HepG2 (cell line): ENCODE data around the gene IGF2BP3. TPM values are rescaled to one million over a fixed set of nuclear protein-coding genes. Genes with fewer than 3 reads are reported as not detected.

Experiments used
- ARID5B ChIP-seq: IDR thresholded peaks from 2 replicates; pipeline ENCODE4 v1.4.0; 2020; ENCODE audit warnings: mild to moderate bottlenecking, missing genetic modification reagents
- ATF2 ChIP-seq: sonication (generic); formaldehyde crosslinking; IDR thresholded peaks from 2 replicates; pipeline ENCODE4 v1.4.0; 2020; ENCODE audit warnings: missing genetic modification reagents
- BRD4 ChIP-seq: sonication (generic); formaldehyde crosslinking; IDR thresholded peaks from 2 replicates; pipeline ENCODE4 v1.4.0; 2020; ENCODE audit warnings: missing genetic modification reagents
- EED ChIP-seq: sonication (generic); formaldehyde crosslinking; IDR thresholded peaks from 2 replicates; pipeline ENCODE4 v1.5.0; 2020; ENCODE audit warnings: mild to moderate bottlenecking, missing genetic modification reagents
- KDM2A ChIP-seq: sonication (generic); formaldehyde crosslinking; IDR thresholded peaks from 2 replicates; pipeline ENCODE4 v1.4.0; 2020; ENCODE audit warnings: low read depth, missing genetic modification reagents, borderline replicate concordance
- MED8 ChIP-seq: sonication (generic); formaldehyde crosslinking; IDR thresholded peaks from 2 replicates; pipeline ENCODE4 v1.8.1; 2023; ENCODE audit warnings: mild to moderate bottlenecking, missing genetic modification reagents; ENCODE audit not compliant: insufficient replicate concordance
- ONECUT2 ChIP-seq: sonication (generic); formaldehyde crosslinking; IDR thresholded peaks from 2 replicates; pipeline ENCODE4 v1.4.0; 2020; ENCODE audit warnings: missing genetic modification reagents
- PITX1 ChIP-seq: sonication (generic); formaldehyde crosslinking; IDR thresholded peaks from 2 replicates; pipeline ENCODE4 v1.5.1; 2020; ENCODE audit warnings: mild to moderate bottlenecking, missing genetic modification reagents
- SNAPC5 ChIP-seq: sonication (generic); formaldehyde crosslinking; IDR thresholded peaks from 2 replicates; pipeline ENCODE4 v1.8.1; 2023; ENCODE audit warnings: mild to moderate bottlenecking, missing genetic modification reagents, borderline replicate concordance
- ZFP36 ChIP-seq: fragments of 150-350 bp; IDR thresholded peaks from 2 replicates; pipeline ENCODE4 v1.6.1; 2018; ENCODE audit warnings: borderline replicate concordance, low read length, low read depth; ENCODE audit not compliant: partially characterized antibody
- polyA plus RNA-seq, 8 experiments: library from polyadenylated mRNA; depleted of rRNA in 3 of 8; stranded (reverse) in 7 of 8; unstranded in 1 of 8; fragments of >200 nt; fragmentation: Illumina TruSeq in 4 of 8; extraction: Trizol in 4 of 8; gene quantifications; 2 replicates each; pipeline versions ENCODE4 v1.2.1 to v1.2.3, GENCODE V29; 2011 to 2016; ENCODE audit warnings: low read depth in 4 of 8, missing spikeins in 1 of 8, mixed read lengths in 1 of 8; ENCODE audit not compliant: insufficient read depth in 1 of 8
- total RNA-seq, 5 experiments: library from RNA; depleted of rRNA; stranded (reverse); fragments of >200 nt; fragmentation: Illumina TruSeq; extraction: Trizol; gene quantifications; 2 replicates each; pipeline ENCODE4 v1.2.3, GENCODE V29; 2016; ENCODE audit warnings: low read depth in 1 of 5

IGF2BP3 gene
- total and polyA plus RNA-seq, 2 of the 13 experiments (the other 11 are each of a cell fraction or from before 2014, with no cell fraction given), result 37.7 to 39.5 TPM

- no peak for TF ChIP-seq ONECUT2 (CRISPR knock-in tag)
- TF ChIP-seq PITX1 (CRISPR knock-in tag), result peak; percentile 21; the same call in 1 of the 2 replicates
- no peak for TF ChIP-seq MED8 (CRISPR knock-in tag)
- TF ChIP-seq SNAPC5 (CRISPR knock-in tag), result no peak
- no peak for TF ChIP-seq EED
- no peak for TF ChIP-seq ZFP36
- TF ChIP-seq BRD4, result 0 out of 2 replicates have a peak, but pooled peaks have one; percentile 47
- TF ChIP-seq KDM2A (CRISPR knock-in tag), result peak; percentile 47; the same call in 1 of the 2 replicates
- TF ChIP-seq ARID5B, result peak; percentile 20; the same call in 1 of the 2 replicates
- no peak for TF ChIP-seq ATF2
These were observed 2.3 kb downstream of the IGF2BP3 start (continued) for GRCh38 chr7:23467806-23468525.
